GM10266 (cell line): Measurements from ENCODE around the gene SLITRK2.

Experiments used
- DNase-seq: peaks from one replicate; pipeline ENCODE4 v3.0.0; 2012; ENCODE audit errors: extremely low spot score
- TF ChIP-seq, protein P1 (sequence below): IDR thresholded peaks from 2 replicates; pipeline ENCODE4 v1.5.1; 2012; ENCODE audit warnings: mild to moderate bottlenecking, low read depth; ENCODE audit not compliant: control insufficient read depth, insufficient read depth; ENCODE audit errors: missing control alignments

SLITRK2 gene

DNA sequence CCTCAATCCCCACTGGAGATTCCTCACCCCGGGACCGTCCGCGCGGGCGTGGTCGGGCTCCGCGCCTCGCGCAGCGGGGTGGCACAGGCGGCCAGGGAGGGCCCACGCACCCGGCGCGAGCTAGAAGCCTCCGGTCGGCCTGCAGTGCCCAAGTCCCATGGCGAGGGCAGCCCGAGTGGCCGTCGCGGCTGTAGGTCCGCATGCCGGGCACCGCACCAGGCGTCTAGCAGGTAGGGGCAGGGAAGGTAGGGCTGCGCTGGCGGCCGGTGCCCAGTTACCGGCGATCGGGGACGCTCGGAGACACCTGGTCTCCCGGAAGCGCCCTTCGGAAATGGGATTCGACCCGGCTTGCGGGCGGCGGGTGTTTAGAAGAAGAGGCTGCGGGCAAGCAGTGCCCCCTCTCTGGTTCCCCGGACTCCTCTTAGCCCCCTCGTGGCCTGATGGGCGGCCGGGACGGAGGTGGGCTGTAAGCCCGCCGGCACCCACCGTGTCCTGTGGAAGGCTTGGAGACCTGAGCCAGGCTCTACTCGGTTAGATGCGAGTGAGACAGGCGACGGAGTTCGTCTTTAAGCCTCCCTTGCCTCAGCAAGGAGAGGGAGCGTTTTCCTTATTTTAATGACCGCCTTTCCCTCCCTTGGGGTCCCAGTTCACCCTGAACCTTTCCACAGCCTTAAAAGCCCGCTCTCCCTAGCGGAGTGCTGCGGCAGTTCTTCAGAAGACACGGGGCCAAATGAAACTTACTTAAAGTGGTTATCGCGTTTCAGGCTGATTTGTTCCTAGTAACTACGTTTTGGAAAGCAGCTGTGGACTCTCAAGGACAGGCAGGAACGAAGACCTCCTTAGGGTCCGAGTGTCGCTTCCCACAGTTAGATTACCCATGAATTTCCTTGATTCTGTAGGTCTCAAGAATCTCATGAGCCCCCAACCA lies 821 bp downstream of the SLITRK2 start:
- DNase-seq, result no peak
- TF ChIP-seq, protein P1, sequence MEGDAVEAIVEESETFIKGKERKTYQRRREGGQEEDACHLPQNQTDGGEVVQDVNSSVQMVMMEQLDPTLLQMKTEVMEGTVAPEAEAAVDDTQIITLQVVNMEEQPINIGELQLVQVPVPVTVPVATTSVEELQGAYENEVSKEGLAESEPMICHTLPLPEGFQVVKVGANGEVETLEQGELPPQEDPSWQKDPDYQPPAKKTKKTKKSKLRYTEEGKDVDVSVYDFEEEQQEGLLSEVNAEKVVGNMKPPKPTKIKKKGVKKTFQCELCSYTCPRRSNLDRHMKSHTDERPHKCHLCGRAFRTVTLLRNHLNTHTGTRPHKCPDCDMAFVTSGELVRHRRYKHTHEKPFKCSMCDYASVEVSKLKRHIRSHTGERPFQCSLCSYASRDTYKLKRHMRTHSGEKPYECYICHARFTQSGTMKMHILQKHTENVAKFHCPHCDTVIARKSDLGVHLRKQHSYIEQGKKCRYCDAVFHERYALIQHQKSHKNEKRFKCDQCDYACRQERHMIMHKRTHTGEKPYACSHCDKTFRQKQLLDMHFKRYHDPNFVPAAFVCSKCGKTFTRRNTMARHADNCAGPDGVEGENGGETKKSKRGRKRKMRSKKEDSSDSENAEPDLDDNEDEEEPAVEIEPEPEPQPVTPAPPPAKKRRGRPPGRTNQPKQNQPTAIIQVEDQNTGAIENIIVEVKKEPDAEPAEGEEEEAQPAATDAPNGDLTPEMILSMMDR, result no peak

DNA sequence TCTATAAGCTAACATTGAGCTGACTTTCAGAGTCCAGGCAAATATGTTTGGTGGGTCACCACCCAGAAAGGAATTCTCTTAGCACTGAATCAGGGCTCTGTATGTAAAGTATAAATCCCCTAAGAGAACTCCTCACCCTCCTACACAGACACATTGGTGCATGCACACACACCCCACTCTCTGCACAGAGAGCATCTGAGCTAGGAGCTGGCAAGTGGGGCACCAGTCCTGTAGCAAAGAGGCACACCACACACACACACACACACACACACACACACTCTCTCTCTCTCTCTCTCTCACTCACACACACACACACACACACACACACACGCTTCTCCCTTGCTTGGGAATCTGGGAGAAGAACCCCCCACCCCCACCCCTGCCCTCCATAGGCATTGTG lies 3.2 kb downstream of the SLITRK2 start:
- TF ChIP-seq, protein P1, result no peak
- DNase-seq, result no peak

DNA sequence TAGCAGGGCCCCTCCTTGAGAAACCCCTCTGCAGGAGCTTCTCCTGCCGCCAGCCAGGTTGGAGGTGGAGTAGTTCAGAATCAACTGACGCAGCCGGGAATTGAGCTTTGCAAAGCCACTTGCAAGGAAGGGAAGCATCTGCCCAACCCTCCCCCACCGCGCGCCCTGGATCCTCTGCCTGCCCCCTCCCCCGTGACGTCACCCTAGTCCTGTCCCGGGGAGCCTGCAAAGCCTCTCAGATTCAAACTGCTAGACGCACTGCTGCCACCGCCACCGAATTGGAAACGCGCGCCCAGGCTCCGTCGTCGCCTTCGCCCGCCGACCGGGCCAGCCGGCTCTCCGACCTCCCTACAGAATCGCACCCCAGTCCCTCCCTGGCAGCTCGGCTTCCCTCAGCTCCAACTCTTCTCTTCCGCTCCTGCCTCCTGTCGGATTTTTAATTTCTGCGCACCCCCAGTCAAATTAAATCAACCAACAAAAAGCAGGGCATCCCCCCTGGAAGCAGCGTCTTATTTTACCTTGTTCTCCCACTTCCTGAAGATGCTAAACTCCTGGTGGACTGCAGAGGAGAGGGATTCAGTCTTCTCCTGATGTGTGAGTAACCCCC lies 3.8 kb downstream of the SLITRK2 start:
- no peak for DNase-seq
- TF ChIP-seq, protein P1, result no peak

DNA sequence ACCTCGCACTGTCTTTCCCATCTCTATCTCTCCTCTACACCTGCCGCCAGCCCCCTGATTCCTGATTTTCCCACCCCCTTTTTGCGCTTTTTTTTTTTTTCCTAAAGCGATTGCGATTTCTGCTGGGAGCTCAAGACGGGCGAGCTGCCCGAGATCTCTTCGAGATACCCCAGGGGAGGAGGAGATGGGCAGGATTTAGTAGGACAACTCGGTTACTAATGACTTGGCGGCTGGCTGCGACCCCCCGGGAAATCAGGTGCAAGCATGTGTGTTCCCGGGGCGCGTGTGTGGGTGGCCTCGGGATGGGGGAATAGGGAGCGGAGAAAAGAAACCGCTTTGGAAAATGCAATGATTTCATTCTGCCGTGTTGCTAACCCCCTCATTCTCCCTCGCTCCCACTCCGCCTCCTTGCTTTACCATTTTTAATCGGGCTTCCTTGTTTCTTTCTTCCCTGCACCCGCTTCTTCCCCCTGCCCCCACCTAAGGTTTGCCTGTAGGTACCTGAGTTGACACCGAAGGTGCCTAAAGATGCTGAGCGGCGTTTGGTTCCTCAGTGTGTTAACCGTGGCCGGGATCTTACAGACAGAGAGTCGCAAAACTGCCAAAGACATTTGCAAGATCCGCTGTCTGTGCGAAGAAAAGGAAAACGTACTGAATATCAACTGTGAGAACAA lies 4.4 kb downstream of the SLITRK2 start:
- TF ChIP-seq, protein P1, result no peak
- DNase-seq, result no peak

DNA sequence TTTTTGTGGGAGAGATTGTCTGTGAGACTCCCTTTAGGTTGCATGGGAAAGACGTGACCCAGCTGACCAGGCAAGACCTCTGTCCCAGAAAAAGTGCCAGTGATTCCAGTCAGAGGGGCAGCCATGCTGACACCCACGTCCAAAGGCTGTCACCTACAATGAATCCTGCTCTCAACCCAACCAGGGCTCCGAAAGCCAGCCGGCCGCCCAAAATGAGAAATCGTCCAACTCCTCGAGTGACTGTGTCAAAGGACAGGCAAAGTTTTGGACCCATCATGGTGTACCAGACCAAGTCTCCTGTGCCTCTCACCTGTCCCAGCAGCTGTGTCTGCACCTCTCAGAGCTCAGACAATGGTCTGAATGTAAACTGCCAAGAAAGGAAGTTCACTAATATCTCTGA lies 5.5 kb downstream of the SLITRK2 start:
- TF ChIP-seq, protein P1, result no peak
- DNase-seq, result no peak

DNA sequence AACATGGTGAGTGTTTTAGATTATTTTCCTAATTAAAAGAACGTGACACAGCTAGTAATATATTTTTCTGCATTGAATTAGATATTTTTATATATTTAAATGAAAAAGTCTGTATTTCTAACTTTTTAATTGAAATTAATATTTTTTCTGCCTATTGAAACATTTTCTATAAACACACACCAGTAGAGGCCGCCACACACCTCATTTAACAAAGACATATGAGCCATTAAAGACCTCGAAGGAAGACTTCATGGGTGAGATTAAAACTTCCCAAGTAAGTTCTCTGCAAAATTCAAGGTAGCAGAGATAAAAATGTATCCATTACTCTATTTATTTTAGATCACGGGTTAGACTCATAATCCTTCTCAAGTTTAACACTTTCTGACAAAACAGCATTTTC lies 8.3 kb downstream of the SLITRK2 start:
- DNase-seq, result no peak
- TF ChIP-seq, protein P1, result no peak
